ENCODE data around the gene ATP5F1B. TPM values are rescaled to one million over a fixed set of nuclear protein-coding genes. Genes with fewer than 3 reads are reported as not detected.

Gene ATP5F1B
- total and polyA plus RNA-seq, 9 of the 15 experiments (the other 6 are each of a cell fraction or from before 2014, with no cell fraction given): 908 to 3,125 (median 1,482) TPM

GRCh38 chr12:56645717-56646446 is at the start of gene ATP5F1B (continued):
- TF ChIP-seq ZNF395 (CRISPR knock-in tag; IDR thresholded peaks at IDR 0.05) (peak; percentile 59; the same call in 1 of the 2 replicates), STAG1 (CRISPR knock-in tag; IDR thresholded peaks at IDR 0.05; ENCODE audit: borderline replicate concordance) (peak; percentile 50; the same call in 1 of the 2 replicates), RBFOX2 (IDR thresholded peaks at IDR 0.05; ENCODE audit: low read depth, low read length) (peak; percentile 99), IRF9 (tag; IDR thresholded peaks at IDR 0.05) (no peak), CTBP1 (IDR thresholded peaks at IDR 0.05; ENCODE audit: borderline replicate concordance) (no peak; the same call in 1 of the 2 replicates), POLR2A (conservative IDR thresholded peaks at IDR 0.05) (peak; percentile 99), BRCA1 (IDR thresholded peaks at IDR 0.05) (no peak), BRCA1 (CRISPR knock-in tag; IDR thresholded peaks at IDR 0.05) (0 out of 2 replicates have a peak, but pooled peaks have one; percentile 34), MAX (CRISPR knock-in tag; IDR thresholded peaks at IDR 0.05) (peak; percentile 70), L3MBTL2 (IDR thresholded peaks at IDR 0.05) (peak; percentile 59; the same call in 1 of the 2 replicates), MAZ (CRISPR knock-in tag; conservative IDR thresholded peaks at IDR 0.05 in 1 of 2, IDR thresholded peaks at IDR 0.05 in 1 of 2) (peak in 1 of 2 experiments; percentile 26; a peak in 3 of 4 replicates), ZNF174 (CRISPR knock-in tag; IDR thresholded peaks at IDR 0.05) (no peak)
- TF ChIP-seq, protein P1, sequence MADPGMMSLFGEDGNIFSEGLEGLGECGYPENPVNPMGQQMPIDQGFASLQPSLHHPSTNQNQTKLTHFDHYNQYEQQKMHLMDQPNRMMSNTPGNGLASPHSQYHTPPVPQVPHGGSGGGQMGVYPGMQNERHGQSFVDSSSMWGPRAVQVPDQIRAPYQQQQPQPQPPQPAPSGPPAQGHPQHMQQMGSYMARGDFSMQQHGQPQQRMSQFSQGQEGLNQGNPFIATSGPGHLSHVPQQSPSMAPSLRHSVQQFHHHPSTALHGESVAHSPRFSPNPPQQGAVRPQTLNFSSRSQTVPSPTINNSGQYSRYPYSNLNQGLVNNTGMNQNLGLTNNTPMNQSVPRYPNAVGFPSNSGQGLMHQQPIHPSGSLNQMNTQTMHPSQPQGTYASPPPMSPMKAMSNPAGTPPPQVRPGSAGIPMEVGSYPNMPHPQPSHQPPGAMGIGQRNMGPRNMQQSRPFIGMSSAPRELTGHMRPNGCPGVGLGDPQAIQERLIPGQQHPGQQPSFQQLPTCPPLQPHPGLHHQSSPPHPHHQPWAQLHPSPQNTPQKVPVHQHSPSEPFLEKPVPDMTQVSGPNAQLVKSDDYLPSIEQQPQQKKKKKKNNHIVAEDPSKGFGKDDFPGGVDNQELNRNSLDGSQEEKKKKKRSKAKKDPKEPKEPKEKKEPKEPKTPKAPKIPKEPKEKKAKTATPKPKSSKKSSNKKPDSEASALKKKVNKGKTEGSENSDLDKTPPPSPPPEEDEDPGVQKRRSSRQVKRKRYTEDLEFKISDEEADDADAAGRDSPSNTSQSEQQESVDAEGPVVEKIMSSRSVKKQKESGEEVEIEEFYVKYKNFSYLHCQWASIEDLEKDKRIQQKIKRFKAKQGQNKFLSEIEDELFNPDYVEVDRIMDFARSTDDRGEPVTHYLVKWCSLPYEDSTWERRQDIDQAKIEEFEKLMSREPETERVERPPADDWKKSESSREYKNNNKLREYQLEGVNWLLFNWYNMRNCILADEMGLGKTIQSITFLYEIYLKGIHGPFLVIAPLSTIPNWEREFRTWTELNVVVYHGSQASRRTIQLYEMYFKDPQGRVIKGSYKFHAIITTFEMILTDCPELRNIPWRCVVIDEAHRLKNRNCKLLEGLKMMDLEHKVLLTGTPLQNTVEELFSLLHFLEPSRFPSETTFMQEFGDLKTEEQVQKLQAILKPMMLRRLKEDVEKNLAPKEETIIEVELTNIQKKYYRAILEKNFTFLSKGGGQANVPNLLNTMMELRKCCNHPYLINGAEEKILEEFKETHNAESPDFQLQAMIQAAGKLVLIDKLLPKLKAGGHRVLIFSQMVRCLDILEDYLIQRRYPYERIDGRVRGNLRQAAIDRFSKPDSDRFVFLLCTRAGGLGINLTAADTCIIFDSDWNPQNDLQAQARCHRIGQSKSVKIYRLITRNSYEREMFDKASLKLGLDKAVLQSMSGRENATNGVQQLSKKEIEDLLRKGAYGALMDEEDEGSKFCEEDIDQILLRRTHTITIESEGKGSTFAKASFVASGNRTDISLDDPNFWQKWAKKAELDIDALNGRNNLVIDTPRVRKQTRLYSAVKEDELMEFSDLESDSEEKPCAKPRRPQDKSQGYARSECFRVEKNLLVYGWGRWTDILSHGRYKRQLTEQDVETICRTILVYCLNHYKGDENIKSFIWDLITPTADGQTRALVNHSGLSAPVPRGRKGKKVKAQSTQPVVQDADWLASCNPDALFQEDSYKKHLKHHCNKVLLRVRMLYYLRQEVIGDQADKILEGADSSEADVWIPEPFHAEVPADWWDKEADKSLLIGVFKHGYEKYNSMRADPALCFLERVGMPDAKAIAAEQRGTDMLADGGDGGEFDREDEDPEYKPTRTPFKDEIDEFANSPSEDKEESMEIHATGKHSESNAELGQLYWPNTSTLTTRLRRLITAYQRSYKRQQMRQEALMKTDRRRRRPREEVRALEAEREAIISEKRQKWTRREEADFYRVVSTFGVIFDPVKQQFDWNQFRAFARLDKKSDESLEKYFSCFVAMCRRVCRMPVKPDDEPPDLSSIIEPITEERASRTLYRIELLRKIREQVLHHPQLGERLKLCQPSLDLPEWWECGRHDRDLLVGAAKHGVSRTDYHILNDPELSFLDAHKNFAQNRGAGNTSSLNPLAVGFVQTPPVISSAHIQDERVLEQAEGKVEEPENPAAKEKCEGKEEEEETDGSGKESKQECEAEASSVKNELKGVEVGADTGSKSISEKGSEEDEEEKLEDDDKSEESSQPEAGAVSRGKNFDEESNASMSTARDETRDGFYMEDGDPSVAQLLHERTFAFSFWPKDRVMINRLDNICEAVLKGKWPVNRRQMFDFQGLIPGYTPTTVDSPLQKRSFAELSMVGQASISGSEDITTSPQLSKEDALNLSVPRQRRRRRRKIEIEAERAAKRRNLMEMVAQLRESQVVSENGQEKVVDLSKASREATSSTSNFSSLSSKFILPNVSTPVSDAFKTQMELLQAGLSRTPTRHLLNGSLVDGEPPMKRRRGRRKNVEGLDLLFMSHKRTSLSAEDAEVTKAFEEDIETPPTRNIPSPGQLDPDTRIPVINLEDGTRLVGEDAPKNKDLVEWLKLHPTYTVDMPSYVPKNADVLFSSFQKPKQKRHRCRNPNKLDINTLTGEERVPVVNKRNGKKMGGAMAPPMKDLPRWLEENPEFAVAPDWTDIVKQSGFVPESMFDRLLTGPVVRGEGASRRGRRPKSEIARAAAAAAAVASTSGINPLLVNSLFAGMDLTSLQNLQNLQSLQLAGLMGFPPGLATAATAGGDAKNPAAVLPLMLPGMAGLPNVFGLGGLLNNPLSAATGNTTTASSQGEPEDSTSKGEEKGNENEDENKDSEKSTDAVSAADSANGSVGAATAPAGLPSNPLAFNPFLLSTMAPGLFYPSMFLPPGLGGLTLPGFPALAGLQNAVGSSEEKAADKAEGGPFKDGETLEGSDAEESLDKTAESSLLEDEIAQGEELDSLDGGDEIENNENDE (IDR thresholded peaks at IDR 0.05; ENCODE audit: low read depth, low read length): no peak
